HG03139 (cell line): ENCODE measurements around the gene MRGPRF.
"Not testable (repeated sequence)": the region's sequence is repeated elsewhere in the genome, so short reads cannot be mapped to it uniquely, and the experiment has no call there.

ENCODE experiments used
- ATAC-seq: cut with Tn5 transposase; IDR thresholded peaks from one replicate; pipeline ENCODE4 v1.9.1; 2021; ENCODE audit not compliant: unreplicated experiment

Gene MRGPRF

GRCh38 chr11:69003301-69003865 lies 9.7 kb downstream of the MRGPRF start:
- ATAC-seq, result no peak

- no peak for ATAC-seq
Measured at GRCh38 chr11:69002570-69003231, 10.3 kb downstream of the MRGPRF start.

- no peak for ATAC-seq
Measured at GRCh38 chr11:69002110-69002569, 10.9 kb downstream of the MRGPRF start.

GRCh38 chr11:69001243-69002081 lies 11.6 kb downstream of the MRGPRF start:
- ATAC-seq, result no peak

GRCh38 chr11:69000831-69001242 lies 12.2 kb downstream of the MRGPRF start:
- ATAC-seq, result no peak

- ATAC-seq, result no peak
Measured at GRCh38 chr11:69000391-69000790, 12.7 kb downstream of the MRGPRF start.

GRCh38 chr11:68999748-69000355 lies 13.2 kb downstream of the MRGPRF start:
- not testable (repeated sequence) for ATAC-seq

- no peak for ATAC-seq
Measured at GRCh38 chr11:68999093-68999747, 13.8 kb downstream of the MRGPRF start.

- no peak for ATAC-seq
Measured at GRCh38 chr11:68998390-68998911, 14.6 kb downstream of the MRGPRF start.

GRCh38 chr11:68997995-68998348 lies 15.1 kb downstream of the MRGPRF start:
- ATAC-seq, result no peak

GRCh38 chr11:68997124-68997994 lies 15.7 kb downstream of the MRGPRF start:
- ATAC-seq, result no peak

GRCh38 chr11:68996376-68997123 lies 16.5 kb downstream of the MRGPRF start:
- no peak for ATAC-seq

- no peak for ATAC-seq
Measured at GRCh38 chr11:68994894-68995285, 18.2 kb downstream of the MRGPRF start.

GRCh38 chr11:68994161-68994893 lies 18.7 kb downstream of the MRGPRF start:
- ATAC-seq, result no peak

GRCh38 chr11:68993546-68993945 lies 19.5 kb downstream of the MRGPRF start:
- no peak for ATAC-seq

- no peak for ATAC-seq
Measured at GRCh38 chr11:68992743-68993255, 20.2 kb downstream of the MRGPRF start.

GRCh38 chr11:68990995-68991780 lies 21.9 kb downstream of the MRGPRF start:
- no peak for ATAC-seq
